H1 (cell line): Measurements from ENCODE around the gene CD163.

Source experiments
- EZH2 ChIP-seq: fragments of 200-600 bp; sonication (generic); IDR thresholded peaks from 2 replicates; pipeline ENCODE4 v1.7.1; 2012; ENCODE audit warnings: low read depth, mild to moderate bottlenecking, moderate library complexity, low read length, inconsistent platforms; ENCODE audit not compliant: severe bottlenecking
- GABPA ChIP-seq: IDR thresholded peaks from 2 replicates; pipeline ENCODE4 v1.6.1; 2011; ENCODE audit warnings: mild to moderate bottlenecking, low read length, moderate library complexity, borderline replicate concordance; ENCODE audit not compliant: insufficient read depth
- JUND ChIP-seq: IDR thresholded peaks from 2 replicates; pipeline ENCODE4 v1.6.1; 2011; ENCODE audit warnings: mild to moderate bottlenecking, improper control_type of control experiment, low read length
- MAFK ChIP-seq: IDR thresholded peaks from 2 replicates; pipeline ENCODE4 v1.6.1; 2012; ENCODE audit warnings: low read depth, mild to moderate bottlenecking, improper control_type of control experiment, low read length
- POLR2A ChIP-seq, 2 experiments: IDR thresholded peaks; 1 replicate in 1 of 2; 2 replicates in 1 of 2; pipeline ENCODE4 v1.6.1; 2011; ENCODE audit warnings: low read depth in 2 of 2, low read length in 2 of 2, mild to moderate bottlenecking in 2 of 2; ENCODE audit errors: control extremely low read depth in 1 of 2
- POLR2AphosphoS5 ChIP-seq: IDR thresholded peaks from 2 replicates; pipeline ENCODE4 v1.6.1; 2011; ENCODE audit warnings: low read depth, low read length
- RBBP5 ChIP-seq: IDR thresholded peaks from 2 replicates; pipeline ENCODE4 v1.7.1; 2012; ENCODE audit warnings: low read depth, mild to moderate bottlenecking, inconsistent platforms, low read length, moderate library complexity, borderline replicate concordance
- RFX5 ChIP-seq: IDR thresholded peaks from 2 replicates; pipeline ENCODE4 v1.6.1; 2011; ENCODE audit warnings: low read depth, low read length, improper control_type of control experiment, borderline replicate concordance
- TEAD4 ChIP-seq: IDR thresholded peaks from 2 replicates; pipeline ENCODE4 v1.6.1; 2012; ENCODE audit warnings: low read depth, low read length, inconsistent platforms, mixed read lengths
- TF ChIP-seq, protein P1 (sequence below), 3 experiments: IDR thresholded peaks; 1 replicate in 2 of 3; 2 replicates in 1 of 3; pipeline versions ENCODE4 v1.5.1 to v1.6.1; 2011; ENCODE audit warnings: low read length in 3 of 3, mild to moderate bottlenecking in 3 of 3, inconsistent platforms in 2 of 3, low read depth in 1 of 3, moderate library complexity in 1 of 3; ENCODE audit not compliant: insufficient read depth in 1 of 3; ENCODE audit errors: control extremely low read depth in 1 of 3
- TF ChIP-seq, protein P2 (sequence below): IDR thresholded peaks from 2 replicates; pipeline ENCODE4 v1.6.1; 2012; ENCODE audit warnings: low read length, inconsistent platforms
- TF ChIP-seq, protein P3 (sequence below): IDR thresholded peaks from 2 replicates; pipeline ENCODE4 v1.6.1; 2011; ENCODE audit warnings: low read length, improper control_type of control experiment

DNA sequence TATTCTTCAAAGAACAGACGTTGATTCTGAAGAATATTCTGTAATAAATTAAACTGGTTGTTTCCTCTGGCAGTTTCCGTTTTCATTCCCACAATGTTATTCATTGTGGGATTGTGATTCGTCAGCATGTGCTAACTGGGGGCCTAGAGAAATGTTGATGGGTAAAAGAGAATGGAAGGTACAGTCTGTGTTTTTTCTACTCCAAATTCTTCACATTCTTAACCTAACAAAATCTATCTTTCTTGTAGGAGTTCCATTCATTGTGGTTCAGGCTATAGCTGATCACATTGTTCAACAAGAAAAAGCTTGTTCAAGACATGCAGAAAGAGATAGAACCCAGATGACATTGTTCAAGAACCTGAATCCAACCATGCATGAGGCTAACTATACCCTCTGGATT lies 5.9 kb downstream of the CD163 start:
- TF ChIP-seq, protein P1, sequence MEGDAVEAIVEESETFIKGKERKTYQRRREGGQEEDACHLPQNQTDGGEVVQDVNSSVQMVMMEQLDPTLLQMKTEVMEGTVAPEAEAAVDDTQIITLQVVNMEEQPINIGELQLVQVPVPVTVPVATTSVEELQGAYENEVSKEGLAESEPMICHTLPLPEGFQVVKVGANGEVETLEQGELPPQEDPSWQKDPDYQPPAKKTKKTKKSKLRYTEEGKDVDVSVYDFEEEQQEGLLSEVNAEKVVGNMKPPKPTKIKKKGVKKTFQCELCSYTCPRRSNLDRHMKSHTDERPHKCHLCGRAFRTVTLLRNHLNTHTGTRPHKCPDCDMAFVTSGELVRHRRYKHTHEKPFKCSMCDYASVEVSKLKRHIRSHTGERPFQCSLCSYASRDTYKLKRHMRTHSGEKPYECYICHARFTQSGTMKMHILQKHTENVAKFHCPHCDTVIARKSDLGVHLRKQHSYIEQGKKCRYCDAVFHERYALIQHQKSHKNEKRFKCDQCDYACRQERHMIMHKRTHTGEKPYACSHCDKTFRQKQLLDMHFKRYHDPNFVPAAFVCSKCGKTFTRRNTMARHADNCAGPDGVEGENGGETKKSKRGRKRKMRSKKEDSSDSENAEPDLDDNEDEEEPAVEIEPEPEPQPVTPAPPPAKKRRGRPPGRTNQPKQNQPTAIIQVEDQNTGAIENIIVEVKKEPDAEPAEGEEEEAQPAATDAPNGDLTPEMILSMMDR (IDR thresholded peaks at IDR 0.05; ENCODE audit: control extremely low read depth in 1 of 3, insufficient read depth in 1 of 3, low read depth in 1 of 3, low read length in 3 of 3): no peak
- no peak for TF ChIP-seq POLR2AphosphoS5
- no peak for TF ChIP-seq RBBP5
- TF ChIP-seq JUND: no peak
- TF ChIP-seq, protein P2, sequence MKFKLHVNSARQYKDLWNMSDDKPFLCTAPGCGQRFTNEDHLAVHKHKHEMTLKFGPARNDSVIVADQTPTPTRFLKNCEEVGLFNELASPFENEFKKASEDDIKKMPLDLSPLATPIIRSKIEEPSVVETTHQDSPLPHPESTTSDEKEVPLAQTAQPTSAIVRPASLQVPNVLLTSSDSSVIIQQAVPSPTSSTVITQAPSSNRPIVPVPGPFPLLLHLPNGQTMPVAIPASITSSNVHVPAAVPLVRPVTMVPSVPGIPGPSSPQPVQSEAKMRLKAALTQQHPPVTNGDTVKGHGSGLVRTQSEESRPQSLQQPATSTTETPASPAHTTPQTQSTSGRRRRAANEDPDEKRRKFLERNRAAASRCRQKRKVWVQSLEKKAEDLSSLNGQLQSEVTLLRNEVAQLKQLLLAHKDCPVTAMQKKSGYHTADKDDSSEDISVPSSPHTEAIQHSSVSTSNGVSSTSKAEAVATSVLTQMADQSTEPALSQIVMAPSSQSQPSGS: no peak
- no peak for TF ChIP-seq TEAD4
- TF ChIP-seq, protein P3, sequence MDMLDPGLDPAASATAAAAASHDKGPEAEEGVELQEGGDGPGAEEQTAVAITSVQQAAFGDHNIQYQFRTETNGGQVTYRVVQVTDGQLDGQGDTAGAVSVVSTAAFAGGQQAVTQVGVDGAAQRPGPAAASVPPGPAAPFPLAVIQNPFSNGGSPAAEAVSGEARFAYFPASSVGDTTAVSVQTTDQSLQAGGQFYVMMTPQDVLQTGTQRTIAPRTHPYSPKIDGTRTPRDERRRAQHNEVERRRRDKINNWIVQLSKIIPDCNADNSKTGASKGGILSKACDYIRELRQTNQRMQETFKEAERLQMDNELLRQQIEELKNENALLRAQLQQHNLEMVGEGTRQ: no peak
- TF ChIP-seq GABPA: no peak
- TF ChIP-seq RFX5: no peak
- TF ChIP-seq EZH2: no peak
- TF ChIP-seq MAFK: no peak
- no peak for TF ChIP-seq POLR2A (IDR thresholded peaks at IDR 0.05; ENCODE audit: control extremely low read depth in 1 of 2, low read depth in 2 of 2, low read length in 2 of 2)
